Astrocyte (in vitro differentiated cells and primary cell): ENCODE measurements around the gene GALNT3.

Experiments used
- EZH2 ChIP-seq: IDR thresholded peaks from 2 replicates; pipeline ENCODE4 v1.6.1; 2012; ENCODE audit warnings: mild to moderate bottlenecking, low read length, inconsistent platforms; ENCODE audit not compliant: insufficient read depth
- TF ChIP-seq, protein P1 (sequence below): IDR thresholded peaks from 2 replicates; pipeline ENCODE4 v1.5.1; 2011; ENCODE audit warnings: low read depth, mild to moderate bottlenecking, inconsistent platforms, low read length, moderate library complexity; ENCODE audit not compliant: insufficient read depth

DNA sequence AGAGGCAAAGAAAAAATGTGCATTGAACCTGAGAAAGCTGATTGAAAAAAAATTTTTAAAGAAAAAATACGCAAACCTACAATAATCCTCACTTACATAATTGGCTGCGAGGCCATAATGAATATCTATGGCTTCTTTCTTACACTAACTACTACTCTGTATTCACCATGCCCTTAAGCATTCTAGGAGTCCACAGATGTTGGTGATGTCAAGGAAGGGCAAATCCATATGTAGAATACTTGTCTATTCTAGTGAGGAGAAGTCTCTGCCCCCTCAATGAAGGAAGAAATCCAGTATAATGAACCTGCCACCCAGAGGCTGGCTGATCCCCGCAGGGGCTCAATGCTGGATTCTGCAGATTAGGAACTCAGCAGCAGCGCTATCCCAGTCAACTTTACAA, 14.3 kb downstream of the GALNT3 start:
- TF ChIP-seq, protein P1, sequence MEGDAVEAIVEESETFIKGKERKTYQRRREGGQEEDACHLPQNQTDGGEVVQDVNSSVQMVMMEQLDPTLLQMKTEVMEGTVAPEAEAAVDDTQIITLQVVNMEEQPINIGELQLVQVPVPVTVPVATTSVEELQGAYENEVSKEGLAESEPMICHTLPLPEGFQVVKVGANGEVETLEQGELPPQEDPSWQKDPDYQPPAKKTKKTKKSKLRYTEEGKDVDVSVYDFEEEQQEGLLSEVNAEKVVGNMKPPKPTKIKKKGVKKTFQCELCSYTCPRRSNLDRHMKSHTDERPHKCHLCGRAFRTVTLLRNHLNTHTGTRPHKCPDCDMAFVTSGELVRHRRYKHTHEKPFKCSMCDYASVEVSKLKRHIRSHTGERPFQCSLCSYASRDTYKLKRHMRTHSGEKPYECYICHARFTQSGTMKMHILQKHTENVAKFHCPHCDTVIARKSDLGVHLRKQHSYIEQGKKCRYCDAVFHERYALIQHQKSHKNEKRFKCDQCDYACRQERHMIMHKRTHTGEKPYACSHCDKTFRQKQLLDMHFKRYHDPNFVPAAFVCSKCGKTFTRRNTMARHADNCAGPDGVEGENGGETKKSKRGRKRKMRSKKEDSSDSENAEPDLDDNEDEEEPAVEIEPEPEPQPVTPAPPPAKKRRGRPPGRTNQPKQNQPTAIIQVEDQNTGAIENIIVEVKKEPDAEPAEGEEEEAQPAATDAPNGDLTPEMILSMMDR: no peak
- TF ChIP-seq EZH2: no peak
